Measurements from ENCODE around the gene AK4.

Gene AK4

DNA sequence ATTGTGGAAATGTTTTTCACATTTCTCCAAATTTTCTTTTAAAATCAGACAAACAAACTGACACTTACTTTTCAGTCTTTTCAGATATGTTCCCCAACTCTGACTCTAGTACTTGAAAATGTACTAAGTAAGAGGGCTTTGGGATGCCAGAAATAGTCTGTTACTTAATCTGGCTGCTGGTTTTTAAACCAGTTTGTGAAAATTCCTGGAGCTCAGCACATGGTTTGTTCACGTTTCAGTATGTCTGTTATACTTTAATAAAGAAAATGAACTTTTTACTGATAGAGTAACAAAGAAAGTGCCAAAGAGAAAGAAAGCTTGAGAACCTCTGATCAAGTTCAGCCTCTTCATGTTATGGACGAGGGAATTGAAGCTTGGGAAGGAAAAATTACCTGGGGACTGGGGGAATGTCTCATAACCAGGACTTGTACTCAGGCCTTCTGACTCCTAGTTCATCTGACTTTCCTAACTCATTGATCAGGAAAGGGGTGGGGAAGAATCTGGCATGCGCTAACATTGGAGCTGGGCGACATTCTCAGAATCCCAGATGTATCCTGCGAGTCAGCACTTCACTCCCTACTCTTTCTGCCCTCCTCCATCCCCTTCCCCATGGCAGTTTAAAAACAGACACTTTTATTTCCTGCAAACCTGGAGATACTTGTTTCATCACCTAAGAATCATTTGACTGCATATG is 130.5 kb downstream of the AK4 start:
- no peak for DNase-seq (ENCODE audit: low spot score)

DNA sequence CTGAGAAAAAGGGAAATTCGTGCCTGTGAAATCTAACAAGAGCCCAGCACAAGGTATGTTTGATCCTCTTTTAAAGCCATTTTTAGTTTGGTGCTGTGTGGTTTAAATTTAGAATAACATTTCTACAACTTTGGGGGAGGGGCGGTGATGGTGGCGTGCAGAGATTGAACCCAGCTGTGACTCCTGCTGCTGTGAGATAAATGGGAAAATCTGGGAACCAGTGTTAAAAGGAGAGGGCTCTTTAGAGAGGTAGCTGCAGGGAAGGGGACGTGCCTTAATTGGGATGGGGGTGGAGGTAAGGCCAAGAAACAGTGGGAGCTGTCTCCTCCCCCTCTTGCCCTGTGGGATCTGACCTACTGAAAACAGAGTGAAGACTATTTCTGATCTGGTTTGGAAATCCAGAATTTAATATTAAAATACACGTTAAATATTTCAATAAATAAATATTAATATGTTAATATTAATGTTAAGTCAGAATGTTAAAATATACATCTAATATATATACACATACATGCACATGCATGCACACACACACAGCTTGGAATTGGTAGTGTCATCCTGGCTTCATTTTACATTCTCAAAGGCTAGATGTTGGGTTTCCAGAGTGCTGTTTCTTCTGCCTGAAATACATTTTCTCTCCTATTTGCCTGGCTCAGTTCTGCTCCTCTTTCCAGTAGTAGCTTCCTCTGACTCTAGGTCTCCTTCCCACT is 131.2 kb downstream of the AK4 start:
- no peak for DNase-seq (ENCODE audit: low spot score)

Measured in COLO829 (cell line).